SHP77 (cell line): ENCODE measurements around the gene MST1R.
"Not testable (repeated sequence)": the region's sequence is repeated elsewhere in the genome, so short reads cannot be mapped to it uniquely, and the experiment has no call there.

Experiments used
- DNase-seq, 2 experiments: peaks; one replicate each; lab custom pipeline; 2025; lab: John Stamatoyannopoulos, UW

MST1R gene

GRCh38 chr3:49903451-49904424 is at the start of gene MST1R:
TSS of gene MST1R (minus strand) at chr3:49903873. CDS start at chr3:49903609, 264 bp downstream.
- DNase-seq, result peak; percentile 52 to 76

GRCh38 chr3:49952924-49953323 is 49.3 kb upstream of the MST1R start:
- DNase-seq, result no peak

- no peak for DNase-seq
Observed at GRCh38 chr3:49942651-49943050, 39.0 kb upstream of the MST1R start.

- DNase-seq, result peak in 1 of 2 experiments; percentile 23
Observed at GRCh38 chr3:49940667-49941249, 37.1 kb upstream of the MST1R start.

- peak; percentile 97 to 99 for DNase-seq
Observed at GRCh38 chr3:49939858-49940666, 36.4 kb upstream of the MST1R start, which contains the start of gene RBM6. TSS of gene RBM6 (plus strand) at chr3:49940150. CDS start at chr3:49962642, 22,492 bp downstream.

GRCh38 chr3:49937090-49937489 is 33.4 kb upstream of the MST1R start:
- DNase-seq, result no peak

GRCh38 chr3:49932281-49932680 is 28.6 kb upstream of the MST1R start:
- not testable (repeated sequence) for DNase-seq

GRCh38 chr3:49930922-49931321 is 27.2 kb upstream of the MST1R start:
- DNase-seq, result peak; percentile 33 to 35

GRCh38 chr3:49930168-49930690 is 26.6 kb upstream of the MST1R start:
- no peak for DNase-seq

GRCh38 chr3:49929291-49930167 is 25.9 kb upstream of the MST1R start, which contains the start of gene MON1A:
TSS of gene MON1A (minus strand) at chr3:49929811. CDS start at chr3:49913346, 16,465 bp downstream.
- peak; percentile 91 for DNase-seq

GRCh38 chr3:49928481-49929017 is 24.9 kb upstream of the MST1R start:
- no peak for DNase-seq

- no peak for DNase-seq
Observed at GRCh38 chr3:49927798-49928197, 24.1 kb upstream of the MST1R start.

- DNase-seq, result no peak
Observed at GRCh38 chr3:49926117-49926728, 22.6 kb upstream of the MST1R start.

- no peak for DNase-seq
Observed at GRCh38 chr3:49925485-49925884, 21.8 kb upstream of the MST1R start.

- no peak for DNase-seq
Observed at GRCh38 chr3:49924683-49925082, 21.0 kb upstream of the MST1R start.

- not testable (repeated sequence) for DNase-seq
Observed at GRCh38 chr3:49917806-49918590, 14.3 kb upstream of the MST1R start.

GRCh38 chr3:49916686-49917085 is 13.0 kb upstream of the MST1R start:
- DNase-seq, result no peak

GRCh38 chr3:49914906-49915305 is 11.2 kb upstream of the MST1R start:
- DNase-seq, result no peak

- DNase-seq, result no peak
Observed at GRCh38 chr3:49912881-49913281, 9.2 kb upstream of the MST1R start.
